ENCODE measurements around the gene EPHB4.
A peak's percentile ranks its signal among the peaks of the same experiment; 100 is the strongest.

Gene EPHB4

DNA sequence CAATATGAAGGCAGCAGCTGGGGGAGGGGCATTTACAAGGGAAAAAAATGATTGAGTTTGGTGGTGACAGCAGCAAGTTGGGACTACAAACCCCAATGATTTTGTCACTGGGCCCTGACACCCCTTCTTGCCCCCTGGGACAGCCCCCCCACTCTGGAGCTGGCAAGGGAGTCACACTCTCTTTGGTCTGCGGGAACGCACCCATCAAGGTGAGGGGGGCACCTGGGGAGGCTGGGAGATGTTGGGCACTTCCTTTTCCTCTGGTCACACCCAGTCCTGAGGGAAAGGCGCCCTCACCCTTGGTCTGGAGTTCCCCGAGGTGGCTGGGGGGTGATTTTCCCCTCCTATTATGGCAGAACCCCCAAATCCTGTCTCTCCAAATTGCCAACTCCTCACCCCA lies 24.4 kb downstream of the EPHB4 start:
- Histone ChIP-seq H3K27ac (ENCODE audit: extremely low read depth, low read depth, low read length) (no peak overlapping the region), H3K36me3 (ENCODE audit: control insufficient read depth in 2 of 2, insufficient read depth in 1 of 2, low read length in 2 of 2) (peaks cover 24 to 42% of the 10 kb centered on the region in 2 experiments; a peak in 2 of 3 replicates), H3K4me1 (ENCODE audit: control insufficient read depth, insufficient read depth, low read length) (peaks cover 9% of the 10 kb centered on the region), H3K9me3 (ENCODE audit: control insufficient read depth, insufficient read depth, low read depth, low read length) (no peaks in the 10 kb centered on the region), H3K4me3 (ENCODE audit: low read depth, low read length) (no peak overlapping the region)
- POLR2A ChIA-PET: interaction anchor here (0.9 to 3.0 kb wide), 5 partner anchors 24 to 366 kb away, joined by 3 to 15 read pairs (median 5); partner anchors contain the start of genes EPHB4, SLC12A9 and SRRT
- TF ChIP-seq TRIM28 (IDR thresholded peaks at IDR 0.05; ENCODE audit: borderline replicate concordance, low read length): no peak
- 0 out of 2 replicates have a peak, but pooled peaks have one; percentile 4 for TF ChIP-seq ZNF292 (tag by site-specific recombination; IDR thresholded peaks at IDR 0.05; ENCODE audit: borderline replicate concordance, low read depth)
- no peak for TF ChIP-seq ZNF211 (tag by site-specific recombination; IDR thresholded peaks at IDR 0.05; ENCODE audit: low read depth)
- TF ChIP-seq, protein P1, sequence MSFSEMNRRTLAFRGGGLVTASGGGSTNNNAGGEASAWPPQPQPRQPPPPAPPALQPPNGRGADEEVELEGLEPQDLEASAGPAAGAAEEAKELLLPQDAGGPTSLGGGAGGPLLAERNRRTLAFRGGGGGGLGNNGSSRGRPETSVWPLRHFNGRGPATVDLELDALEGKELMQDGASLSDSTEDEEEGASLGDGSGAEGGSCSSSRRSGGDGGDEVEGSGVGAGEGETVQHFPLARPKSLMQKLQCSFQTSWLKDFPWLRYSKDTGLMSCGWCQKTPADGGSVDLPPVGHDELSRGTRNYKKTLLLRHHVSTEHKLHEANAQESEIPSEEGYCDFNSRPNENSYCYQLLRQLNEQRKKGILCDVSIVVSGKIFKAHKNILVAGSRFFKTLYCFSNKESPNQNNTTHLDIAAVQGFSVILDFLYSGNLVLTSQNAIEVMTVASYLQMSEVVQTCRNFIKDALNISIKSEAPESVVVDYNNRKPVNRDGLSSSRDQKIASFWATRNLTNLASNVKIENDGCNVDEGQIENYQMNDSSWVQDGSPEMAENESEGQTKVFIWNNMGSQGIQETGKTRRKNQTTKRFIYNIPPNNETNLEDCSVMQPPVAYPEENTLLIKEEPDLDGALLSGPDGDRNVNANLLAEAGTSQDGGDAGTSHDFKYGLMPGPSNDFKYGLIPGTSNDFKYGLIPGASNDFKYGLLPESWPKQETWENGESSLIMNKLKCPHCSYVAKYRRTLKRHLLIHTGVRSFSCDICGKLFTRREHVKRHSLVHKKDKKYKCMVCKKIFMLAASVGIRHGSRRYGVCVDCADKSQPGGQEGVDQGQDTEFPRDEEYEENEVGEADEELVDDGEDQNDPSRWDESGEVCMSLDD (tag by site-specific recombination; IDR thresholded peaks at IDR 0.05): peak; percentile 65; the same call in 1 of the 2 replicates
- TF ChIP-seq, protein P2, sequence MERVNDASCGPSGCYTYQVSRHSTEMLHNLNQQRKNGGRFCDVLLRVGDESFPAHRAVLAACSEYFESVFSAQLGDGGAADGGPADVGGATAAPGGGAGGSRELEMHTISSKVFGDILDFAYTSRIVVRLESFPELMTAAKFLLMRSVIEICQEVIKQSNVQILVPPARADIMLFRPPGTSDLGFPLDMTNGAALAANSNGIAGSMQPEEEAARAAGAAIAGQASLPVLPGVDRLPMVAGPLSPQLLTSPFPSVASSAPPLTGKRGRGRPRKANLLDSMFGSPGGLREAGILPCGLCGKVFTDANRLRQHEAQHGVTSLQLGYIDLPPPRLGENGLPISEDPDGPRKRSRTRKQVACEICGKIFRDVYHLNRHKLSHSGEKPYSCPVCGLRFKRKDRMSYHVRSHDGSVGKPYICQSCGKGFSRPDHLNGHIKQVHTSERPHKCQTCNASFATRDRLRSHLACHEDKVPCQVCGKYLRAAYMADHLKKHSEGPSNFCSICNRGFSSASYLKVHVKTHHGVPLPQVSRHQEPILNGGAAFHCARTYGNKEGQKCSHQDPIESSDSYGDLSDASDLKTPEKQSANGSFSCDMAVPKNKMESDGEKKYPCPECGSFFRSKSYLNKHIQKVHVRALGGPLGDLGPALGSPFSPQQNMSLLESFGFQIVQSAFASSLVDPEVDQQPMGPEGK (tag by site-specific recombination; IDR thresholded peaks at IDR 0.05): peak; percentile 49
- no peak for TF ChIP-seq ZNF239 (tag by site-specific recombination; IDR thresholded peaks at IDR 0.05)
- CTCF ChIA-PET: interaction anchor here (1.1 to 5.8 kb wide), 2 partner anchors 48 to 77 kb away, joined by 4 to 95 read pairs; partner anchors contain the start of gene SLC12A9

DNA sequence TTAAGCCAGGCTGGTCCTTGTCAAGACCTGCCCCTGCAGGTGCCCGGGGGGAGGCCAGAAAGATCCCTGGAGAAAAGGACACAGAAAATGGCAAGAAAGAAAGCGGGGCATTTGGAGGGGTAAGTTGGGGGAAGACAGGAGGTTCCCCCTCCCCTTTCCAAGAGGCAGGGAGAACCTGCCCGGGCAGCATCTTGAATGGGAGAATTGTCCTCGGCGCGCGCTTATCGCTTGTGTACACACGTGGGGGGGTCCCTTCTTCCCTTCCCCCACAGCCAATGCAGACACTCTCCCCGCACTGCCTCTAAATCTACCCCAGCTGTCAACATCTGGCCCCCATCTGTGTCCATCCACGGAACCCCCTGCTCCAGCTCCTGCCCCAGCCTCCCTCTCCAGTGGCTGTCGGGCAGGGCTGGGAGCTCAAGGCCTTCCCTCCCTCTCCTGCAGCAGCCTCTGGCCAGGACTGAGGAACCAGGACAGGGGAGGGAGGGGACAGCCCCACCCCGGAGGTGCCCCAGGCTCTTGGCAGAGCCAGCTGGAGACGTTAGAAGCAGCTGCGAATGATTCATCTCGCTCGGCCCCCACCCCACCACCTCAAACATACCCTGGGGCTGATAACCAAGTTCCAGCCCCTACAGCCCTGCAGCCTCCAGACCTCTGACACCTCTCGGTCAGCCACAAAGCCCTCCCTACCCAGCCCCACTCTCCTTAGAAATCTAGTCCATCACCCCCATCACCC lies 25.3 kb downstream of the EPHB4 start:
- CTCF ChIA-PET: interaction anchor here (0.6 to 5.8 kb wide), 6 partner anchors 19 to 322 kb away, joined by 3 to 95 read pairs (median 4); partner anchors contain the start of gene SLC12A9
- H3K9me3 ChIP-seq (ENCODE audit: control insufficient read depth, insufficient read depth, low read depth, low read length): no peaks in the 10 kb centered on the region
- peaks cover 18 to 32% of the 10 kb centered on the region in 2 experiments; a peak in 2 of 3 replicates for H3K36me3 ChIP-seq (ENCODE audit: control insufficient read depth in 2 of 2, insufficient read depth in 1 of 2, low read length in 2 of 2)
- peaks cover 9% of the 10 kb centered on the region for H3K4me1 ChIP-seq (ENCODE audit: control insufficient read depth, insufficient read depth, low read length)
- no peak overlapping the region for H3K27ac ChIP-seq (ENCODE audit: extremely low read depth, low read depth, low read length)
- POLR2A ChIA-PET: interaction anchor here (0.9 to 3.0 kb wide), 5 partner anchors 25 to 365 kb away, joined by 3 to 15 read pairs (median 3); partner anchors contain the start of genes EPHB4, SLC12A9 and SRRT
- H3K4me3 ChIP-seq (ENCODE audit: low read depth, low read length): no peak overlapping the region
- TF ChIP-seq, protein P3, sequence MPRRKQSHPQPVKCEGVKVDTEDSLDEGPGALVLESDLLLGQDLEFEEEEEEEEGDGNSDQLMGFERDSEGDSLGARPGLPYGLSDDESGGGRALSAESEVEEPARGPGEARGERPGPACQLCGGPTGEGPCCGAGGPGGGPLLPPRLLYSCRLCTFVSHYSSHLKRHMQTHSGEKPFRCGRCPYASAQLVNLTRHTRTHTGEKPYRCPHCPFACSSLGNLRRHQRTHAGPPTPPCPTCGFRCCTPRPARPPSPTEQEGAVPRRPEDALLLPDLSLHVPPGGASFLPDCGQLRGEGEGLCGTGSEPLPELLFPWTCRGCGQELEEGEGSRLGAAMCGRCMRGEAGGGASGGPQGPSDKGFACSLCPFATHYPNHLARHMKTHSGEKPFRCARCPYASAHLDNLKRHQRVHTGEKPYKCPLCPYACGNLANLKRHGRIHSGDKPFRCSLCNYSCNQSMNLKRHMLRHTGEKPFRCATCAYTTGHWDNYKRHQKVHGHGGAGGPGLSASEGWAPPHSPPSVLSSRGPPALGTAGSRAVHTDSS (tag by site-specific recombination; IDR thresholded peaks at IDR 0.05): no peak
- TF ChIP-seq ZEB2 (tag by site-specific recombination; IDR thresholded peaks at IDR 0.05) (0 out of 2 replicates have a peak, but pooled peaks have one; percentile 16), SP2 (tag by site-specific recombination; IDR thresholded peaks at IDR 0.05) (peak; percentile 26; the same call in 1 of the 2 replicates), ZBTB20 (tag by site-specific recombination; IDR thresholded peaks at IDR 0.05) (no peak), SP7 (tag by site-specific recombination; IDR thresholded peaks at IDR 0.05) (peak; percentile 66), KLF10 (tag by site-specific recombination; IDR thresholded peaks at IDR 0.05) (0 out of 2 replicates have a peak, but pooled peaks have one; percentile 27), ZIC2 (tag by site-specific recombination; IDR thresholded peaks at IDR 0.05) (peak; percentile 64; the same call in 1 of the 2 replicates), ZNF600 (tag by site-specific recombination; IDR thresholded peaks at IDR 0.05) (peak; percentile 77; the same call in 1 of the 2 replicates), ZNF548 (tag by site-specific recombination; IDR thresholded peaks at IDR 0.05) (peak; percentile 23; the same call in 1 of the 2 replicates)
- TF ChIP-seq, protein P2 (tag by site-specific recombination; IDR thresholded peaks at IDR 0.05): peak; percentile 28
- TF ChIP-seq, protein P4, sequence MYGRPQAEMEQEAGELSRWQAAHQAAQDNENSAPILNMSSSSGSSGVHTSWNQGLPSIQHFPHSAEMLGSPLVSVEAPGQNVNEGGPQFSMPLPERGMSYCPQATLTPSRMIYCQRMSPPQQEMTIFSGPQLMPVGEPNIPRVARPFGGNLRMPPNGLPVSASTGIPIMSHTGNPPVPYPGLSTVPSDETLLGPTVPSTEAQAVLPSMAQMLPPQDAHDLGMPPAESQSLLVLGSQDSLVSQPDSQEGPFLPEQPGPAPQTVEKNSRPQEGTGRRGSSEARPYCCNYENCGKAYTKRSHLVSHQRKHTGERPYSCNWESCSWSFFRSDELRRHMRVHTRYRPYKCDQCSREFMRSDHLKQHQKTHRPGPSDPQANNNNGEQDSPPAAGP (tag by site-specific recombination; IDR thresholded peaks at IDR 0.05): peak; percentile 91
- TF ChIP-seq, protein P1 (tag by site-specific recombination; IDR thresholded peaks at IDR 0.05): 0 out of 2 replicates have a peak, but pooled peaks have one; percentile 44
- TF ChIP-seq, protein P5, sequence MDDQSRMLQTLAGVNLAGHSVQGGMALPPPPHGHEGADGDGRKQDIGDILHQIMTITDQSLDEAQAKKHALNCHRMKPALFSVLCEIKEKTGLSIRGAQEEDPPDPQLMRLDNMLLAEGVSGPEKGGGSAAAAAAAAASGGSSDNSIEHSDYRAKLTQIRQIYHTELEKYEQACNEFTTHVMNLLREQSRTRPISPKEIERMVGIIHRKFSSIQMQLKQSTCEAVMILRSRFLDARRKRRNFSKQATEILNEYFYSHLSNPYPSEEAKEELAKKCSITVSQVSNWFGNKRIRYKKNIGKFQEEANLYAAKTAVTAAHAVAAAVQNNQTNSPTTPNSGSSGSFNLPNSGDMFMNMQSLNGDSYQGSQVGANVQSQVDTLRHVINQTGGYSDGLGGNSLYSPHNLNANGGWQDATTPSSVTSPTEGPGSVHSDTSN (CRISPR knock-in tag; IDR thresholded peaks at IDR 0.05): peak; percentile 34; the same call in 1 of the 2 replicates
